Coronary artery (tissue), 2 donors: Measurements from ENCODE around the gene TTC21B.

Experiments
- DNase-seq: peaks from one replicate; pipeline ENCODE4 v3.0.0-alpha.2; 2017; ENCODE audit warnings: low spot score
- H3K27ac ChIP-seq, 2 donors: fragments of 200-600 bp; sonication (generic); one replicate each; pipeline ENCODE4 v1.5.1; 2016 to 2019
- H3K4me3 ChIP-seq: fragments of 200-600 bp; sonication (generic); 2 replicates; pipeline ENCODE4 v1.5.1; 2016; ENCODE audit warnings: mild to moderate bottlenecking, moderate library complexity
- CTCF ChIP-seq: fragments of 200-600 bp; sonication (generic); IDR thresholded peaks from one replicate; pipeline ENCODE4 v1.5.1; 2019; ENCODE audit warnings: antibody characterized with exemption

Gene TTC21B

DNA sequence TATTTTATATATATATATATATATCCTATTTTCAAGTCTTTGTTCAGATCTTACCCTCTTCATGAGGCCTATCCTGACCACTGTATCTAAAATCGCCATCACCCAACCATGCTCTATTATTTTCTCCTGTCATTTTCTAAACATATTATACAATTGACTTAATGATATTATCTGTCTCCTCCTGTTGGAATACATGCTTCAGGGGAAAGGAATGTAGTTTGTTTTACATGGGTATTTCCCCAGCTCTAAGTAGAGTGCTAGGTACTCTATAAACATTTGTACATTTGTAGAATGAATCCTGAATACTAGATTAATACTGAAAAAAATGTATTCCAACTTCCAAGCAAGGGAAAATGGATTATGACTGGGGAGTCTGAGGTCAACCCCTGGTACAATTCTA, 26.2 kb downstream of the TTC21B start:
- DNase-seq, result no peak
- Histone ChIP-seq H3K27ac (no peak overlapping the region), H3K4me3 (no peak overlapping the region)
- no peak for TF ChIP-seq CTCF

DNA sequence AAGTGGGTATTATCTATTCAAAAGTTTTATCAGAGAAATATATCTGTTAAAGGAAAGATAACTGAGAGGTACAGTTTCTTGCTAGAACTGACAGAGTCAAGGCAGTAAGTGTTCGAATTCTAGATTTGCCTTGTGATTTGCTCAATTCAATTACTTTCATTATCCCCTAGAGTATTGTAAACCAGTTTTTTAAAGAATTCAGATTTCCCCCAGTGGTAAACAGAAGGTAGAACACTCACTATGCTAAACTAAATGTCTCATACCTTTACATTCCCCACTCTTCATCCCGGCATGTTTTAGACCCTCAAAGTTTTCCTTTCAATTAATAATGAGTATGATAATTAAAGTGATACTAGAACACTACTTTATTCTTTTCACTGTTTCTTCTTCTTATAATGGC, 28.6 kb downstream of the TTC21B start:
- DNase-seq, result no peak
- H3K4me3 ChIP-seq, result no peak overlapping the region
- H3K27ac ChIP-seq, result no peak overlapping the region
- no peak for TF ChIP-seq CTCF

- no peak for DNase-seq
- no peak overlapping the region for H3K27ac ChIP-seq
- TF ChIP-seq CTCF, result no peak
- H3K4me3 ChIP-seq, result no peak overlapping the region
Measured at GRCh38 chr2:165920748-165921147, 32.8 kb downstream of the TTC21B start.

DNA sequence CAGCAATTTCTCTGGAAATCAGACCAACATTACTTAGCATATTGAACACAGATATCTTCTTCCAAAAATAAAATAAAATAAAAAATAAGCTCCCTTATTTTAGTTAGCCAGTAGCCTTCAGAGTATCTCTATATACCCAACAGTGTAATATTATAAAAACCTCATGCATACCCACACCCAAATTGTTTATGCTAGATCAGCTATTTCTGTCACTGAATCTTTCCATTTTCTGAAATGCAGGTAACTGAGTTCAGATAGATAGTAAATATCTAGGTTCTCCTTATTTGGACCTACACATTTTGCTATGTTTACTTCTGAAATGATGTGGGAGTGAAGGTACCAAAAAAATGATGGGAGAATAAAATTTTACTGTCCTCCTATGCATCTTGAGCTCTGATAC, 39.9 kb downstream of the TTC21B start:
- Histone ChIP-seq H3K27ac (no peak overlapping the region), H3K4me3 (no peak overlapping the region)
- no peak for DNase-seq
- no peak for TF ChIP-seq CTCF

DNA sequence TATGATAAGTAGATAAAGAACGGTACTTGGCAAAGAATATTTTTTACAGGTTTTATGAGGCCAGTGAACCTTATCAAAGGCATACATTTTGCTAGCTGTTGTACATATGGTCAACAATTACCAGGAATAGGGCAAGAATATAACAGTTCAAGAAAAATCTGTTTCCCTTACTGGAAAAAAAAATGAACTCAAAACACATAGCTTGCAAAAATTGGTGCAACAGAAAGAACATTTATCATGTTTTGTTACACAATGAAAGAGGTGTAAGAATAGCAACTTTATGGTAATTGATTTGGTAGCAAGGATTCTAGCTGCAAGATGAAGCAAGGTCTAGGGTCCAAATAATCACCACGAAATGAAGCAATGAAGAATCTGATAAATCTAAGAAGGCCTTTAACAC, 41.6 kb downstream of the TTC21B start:
- no peak for DNase-seq
- Histone ChIP-seq H3K27ac (no peak overlapping the region), H3K4me3 (no peak overlapping the region)
- no peak for TF ChIP-seq CTCF

DNA sequence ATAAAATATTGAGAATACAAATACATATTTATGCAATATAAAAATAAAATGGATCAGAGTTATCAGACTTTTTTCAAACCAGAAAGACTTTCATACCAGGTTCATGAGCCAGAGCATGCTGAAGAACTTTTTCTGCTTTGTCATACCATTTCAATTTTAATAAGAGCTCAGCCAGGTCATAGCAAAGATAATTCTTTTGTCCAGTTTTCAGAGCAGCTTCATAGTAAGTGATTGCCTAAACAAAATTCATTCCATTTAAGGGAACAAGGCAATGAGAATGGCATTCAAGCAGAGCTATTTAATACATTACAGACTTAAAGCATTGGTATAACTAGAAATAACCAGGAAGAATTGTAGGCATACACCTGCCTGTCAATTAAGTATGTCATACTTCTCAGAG, 42.3 kb downstream of the TTC21B start:
- no peak overlapping the region for H3K27ac ChIP-seq
- no peak for DNase-seq
- no peak overlapping the region for H3K4me3 ChIP-seq
- TF ChIP-seq CTCF, result no peak

GRCh38 chr2:165909466-165909865, 44.1 kb downstream of the TTC21B start:
- TF ChIP-seq CTCF, result no peak
- no peak overlapping the region for H3K27ac ChIP-seq
- H3K4me3 ChIP-seq, result no peak overlapping the region
- DNase-seq, result no peak
